ENCODE measurements around the gene MOB3B. TPM values are rescaled to one million over a fixed set of nuclear protein-coding genes. Genes with fewer than 3 reads are reported as not detected.

Gene MOB3B
- total and polyA plus RNA-seq, 2 of the 13 experiments (the other 11 are each of a cell fraction or from before 2014, with no cell fraction given) = 0.03 to 0.09 TPM

DNA sequence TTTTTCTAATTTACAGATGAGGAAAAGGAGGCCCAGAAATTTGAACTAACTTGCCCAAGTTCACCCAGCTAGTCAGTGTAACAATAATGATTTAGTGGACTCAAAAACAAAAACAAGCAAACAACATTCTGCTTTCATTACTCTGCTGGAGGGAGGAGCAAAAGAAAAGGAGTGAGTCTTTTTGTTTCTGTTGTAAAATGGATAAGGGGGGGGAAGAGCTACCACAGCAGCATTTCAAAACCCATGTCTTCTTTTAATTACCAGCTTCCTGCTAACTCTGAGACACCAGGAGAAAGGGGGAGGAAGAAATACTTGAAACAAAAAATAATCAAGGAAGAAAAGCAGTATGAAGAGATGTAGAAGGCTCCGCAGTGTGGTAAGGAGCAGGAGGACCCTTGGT lies 193.5 kb downstream of the MOB3B start (continued):
- TF ChIP-seq, protein P1, sequence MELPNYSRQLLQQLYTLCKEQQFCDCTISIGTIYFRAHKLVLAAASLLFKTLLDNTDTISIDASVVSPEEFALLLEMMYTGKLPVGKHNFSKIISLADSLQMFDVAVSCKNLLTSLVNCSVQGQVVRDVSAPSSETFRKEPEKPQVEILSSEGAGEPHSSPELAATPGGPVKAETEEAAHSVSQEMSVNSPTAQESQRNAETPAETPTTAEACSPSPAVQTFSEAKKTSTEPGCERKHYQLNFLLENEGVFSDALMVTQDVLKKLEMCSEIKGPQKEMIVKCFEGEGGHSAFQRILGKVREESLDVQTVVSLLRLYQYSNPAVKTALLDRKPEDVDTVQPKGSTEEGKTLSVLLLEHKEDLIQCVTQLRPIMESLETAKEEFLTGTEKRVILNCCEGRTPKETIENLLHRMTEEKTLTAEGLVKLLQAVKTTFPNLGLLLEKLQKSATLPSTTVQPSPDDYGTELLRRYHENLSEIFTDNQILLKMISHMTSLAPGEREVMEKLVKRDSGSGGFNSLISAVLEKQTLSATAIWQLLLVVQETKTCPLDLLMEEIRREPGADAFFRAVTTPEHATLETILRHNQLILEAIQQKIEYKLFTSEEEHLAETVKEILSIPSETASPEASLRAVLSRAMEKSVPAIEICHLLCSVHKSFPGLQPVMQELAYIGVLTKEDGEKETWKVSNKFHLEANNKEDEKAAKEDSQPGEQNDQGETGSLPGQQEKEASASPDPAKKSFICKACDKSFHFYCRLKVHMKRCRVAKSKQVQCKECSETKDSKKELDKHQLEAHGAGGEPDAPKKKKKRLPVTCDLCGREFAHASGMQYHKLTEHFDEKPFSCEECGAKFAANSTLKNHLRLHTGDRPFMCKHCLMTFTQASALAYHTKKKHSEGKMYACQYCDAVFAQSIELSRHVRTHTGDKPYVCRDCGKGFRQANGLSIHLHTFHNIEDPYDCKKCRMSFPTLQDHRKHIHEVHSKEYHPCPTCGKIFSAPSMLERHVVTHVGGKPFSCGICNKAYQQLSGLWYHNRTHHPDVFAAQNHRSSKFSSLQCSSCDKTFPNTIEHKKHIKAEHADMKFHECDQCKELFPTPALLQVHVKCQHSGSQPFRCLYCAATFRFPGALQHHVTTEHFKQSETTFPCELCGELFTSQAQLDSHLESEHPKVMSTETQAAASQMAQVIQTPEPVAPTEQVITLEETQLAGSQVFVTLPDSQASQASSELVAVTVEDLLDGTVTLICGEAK (IDR thresholded peaks at IDR 0.05) = no peak
- TF ChIP-seq, protein P1 (CRISPR knock-in tag; IDR thresholded peaks at IDR 0.05) = no peak
- TF ChIP-seq, protein P2, sequence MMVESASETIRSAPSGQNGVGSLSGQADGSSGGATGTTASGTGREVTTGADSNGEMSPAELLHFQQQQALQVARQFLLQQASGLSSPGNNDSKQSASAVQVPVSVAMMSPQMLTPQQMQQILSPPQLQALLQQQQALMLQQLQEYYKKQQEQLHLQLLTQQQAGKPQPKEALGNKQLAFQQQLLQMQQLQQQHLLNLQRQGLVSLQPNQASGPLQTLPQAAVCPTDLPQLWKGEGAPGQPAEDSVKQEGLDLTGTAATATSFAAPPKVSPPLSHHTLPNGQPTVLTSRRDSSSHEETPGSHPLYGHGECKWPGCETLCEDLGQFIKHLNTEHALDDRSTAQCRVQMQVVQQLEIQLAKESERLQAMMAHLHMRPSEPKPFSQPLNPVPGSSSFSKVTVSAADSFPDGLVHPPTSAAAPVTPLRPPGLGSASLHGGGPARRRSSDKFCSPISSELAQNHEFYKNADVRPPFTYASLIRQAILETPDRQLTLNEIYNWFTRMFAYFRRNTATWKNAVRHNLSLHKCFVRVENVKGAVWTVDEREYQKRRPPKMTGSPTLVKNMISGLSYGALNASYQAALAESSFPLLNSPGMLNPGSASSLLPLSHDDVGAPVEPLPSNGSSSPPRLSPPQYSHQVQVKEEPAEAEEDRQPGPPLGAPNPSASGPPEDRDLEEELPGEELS (CRISPR knock-in tag; IDR thresholded peaks at IDR 0.05) = no peak
- TF ChIP-seq, protein P3, sequence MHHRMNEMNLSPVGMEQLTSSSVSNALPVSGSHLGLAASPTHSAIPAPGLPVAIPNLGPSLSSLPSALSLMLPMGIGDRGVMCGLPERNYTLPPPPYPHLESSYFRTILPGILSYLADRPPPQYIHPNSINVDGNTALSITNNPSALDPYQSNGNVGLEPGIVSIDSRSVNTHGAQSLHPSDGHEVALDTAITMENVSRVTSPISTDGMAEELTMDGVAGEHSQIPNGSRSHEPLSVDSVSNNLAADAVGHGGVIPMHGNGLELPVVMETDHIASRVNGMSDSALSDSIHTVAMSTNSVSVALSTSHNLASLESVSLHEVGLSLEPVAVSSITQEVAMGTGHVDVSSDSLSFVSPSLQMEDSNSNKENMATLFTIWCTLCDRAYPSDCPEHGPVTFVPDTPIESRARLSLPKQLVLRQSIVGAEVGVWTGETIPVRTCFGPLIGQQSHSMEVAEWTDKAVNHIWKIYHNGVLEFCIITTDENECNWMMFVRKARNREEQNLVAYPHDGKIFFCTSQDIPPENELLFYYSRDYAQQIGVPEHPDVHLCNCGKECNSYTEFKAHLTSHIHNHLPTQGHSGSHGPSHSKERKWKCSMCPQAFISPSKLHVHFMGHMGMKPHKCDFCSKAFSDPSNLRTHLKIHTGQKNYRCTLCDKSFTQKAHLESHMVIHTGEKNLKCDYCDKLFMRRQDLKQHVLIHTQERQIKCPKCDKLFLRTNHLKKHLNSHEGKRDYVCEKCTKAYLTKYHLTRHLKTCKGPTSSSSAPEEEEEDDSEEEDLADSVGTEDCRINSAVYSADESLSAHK (CRISPR knock-in tag; IDR thresholded peaks at IDR 0.05; ENCODE audit: borderline replicate concordance) = no peak
- no peak for TF ChIP-seq ZFP1 (CRISPR knock-in tag; IDR thresholded peaks at IDR 0.05)
- TF ChIP-seq ZNF350 (CRISPR knock-in tag; IDR thresholded peaks at IDR 0.05; ENCODE audit: borderline replicate concordance, low read depth) = no peak
- TF ChIP-seq, protein P4, sequence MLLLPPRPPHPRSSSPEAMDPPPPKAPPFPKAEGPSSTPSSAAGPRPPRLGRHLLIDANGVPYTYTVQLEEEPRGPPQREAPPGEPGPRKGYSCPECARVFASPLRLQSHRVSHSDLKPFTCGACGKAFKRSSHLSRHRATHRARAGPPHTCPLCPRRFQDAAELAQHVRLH (CRISPR knock-in tag; IDR thresholded peaks at IDR 0.05; ENCODE audit: borderline replicate concordance, low read depth) = no peak
- TF ChIP-seq POLR2G (IDR thresholded peaks at IDR 0.05; ENCODE audit: low read depth, low read length) = no peak
- no peak for TF ChIP-seq TBP (CRISPR knock-in tag; IDR thresholded peaks at IDR 0.05)

All from HepG2 (cell line).